ENCODE measurements around the gene DUOXA1.

DNA sequence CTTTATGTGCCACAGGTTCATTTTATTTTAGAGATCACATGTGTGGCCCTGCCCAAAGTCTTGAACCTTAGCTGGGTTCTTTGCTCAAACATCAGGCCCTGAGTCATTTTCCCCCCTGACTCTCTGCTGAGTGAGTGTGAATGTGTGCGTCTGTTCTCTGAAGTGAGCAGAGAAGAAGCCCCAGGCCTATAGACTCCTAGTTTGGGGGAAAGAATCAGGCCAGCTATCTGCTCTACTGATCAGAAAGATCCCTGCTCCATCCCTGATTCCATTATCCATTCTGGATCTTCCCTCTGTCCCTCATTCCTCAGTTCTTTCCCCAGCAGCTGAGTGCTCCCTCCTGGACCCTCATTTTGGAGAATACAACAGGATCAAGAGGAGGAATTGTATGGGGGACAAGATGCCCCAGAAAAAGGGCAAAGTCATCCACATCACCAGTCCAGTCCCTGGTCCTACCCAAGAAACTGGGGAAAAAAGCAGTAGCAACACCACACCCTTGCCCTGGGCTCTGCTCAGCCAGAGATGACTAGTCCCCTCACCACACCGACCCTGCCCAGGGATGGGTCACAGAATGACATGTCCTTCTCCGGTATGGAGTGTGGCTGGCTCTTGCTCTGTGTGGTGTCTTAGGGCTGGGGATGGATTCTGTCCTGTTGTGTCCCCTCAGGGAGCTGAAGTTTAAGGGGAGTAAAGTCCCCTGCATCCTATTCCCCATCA, 3.3 kb upstream of the DUOXA1 start:
- TF ChIP-seq, protein P1, sequence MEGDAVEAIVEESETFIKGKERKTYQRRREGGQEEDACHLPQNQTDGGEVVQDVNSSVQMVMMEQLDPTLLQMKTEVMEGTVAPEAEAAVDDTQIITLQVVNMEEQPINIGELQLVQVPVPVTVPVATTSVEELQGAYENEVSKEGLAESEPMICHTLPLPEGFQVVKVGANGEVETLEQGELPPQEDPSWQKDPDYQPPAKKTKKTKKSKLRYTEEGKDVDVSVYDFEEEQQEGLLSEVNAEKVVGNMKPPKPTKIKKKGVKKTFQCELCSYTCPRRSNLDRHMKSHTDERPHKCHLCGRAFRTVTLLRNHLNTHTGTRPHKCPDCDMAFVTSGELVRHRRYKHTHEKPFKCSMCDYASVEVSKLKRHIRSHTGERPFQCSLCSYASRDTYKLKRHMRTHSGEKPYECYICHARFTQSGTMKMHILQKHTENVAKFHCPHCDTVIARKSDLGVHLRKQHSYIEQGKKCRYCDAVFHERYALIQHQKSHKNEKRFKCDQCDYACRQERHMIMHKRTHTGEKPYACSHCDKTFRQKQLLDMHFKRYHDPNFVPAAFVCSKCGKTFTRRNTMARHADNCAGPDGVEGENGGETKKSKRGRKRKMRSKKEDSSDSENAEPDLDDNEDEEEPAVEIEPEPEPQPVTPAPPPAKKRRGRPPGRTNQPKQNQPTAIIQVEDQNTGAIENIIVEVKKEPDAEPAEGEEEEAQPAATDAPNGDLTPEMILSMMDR (IDR thresholded peaks at IDR 0.05) = no peak
- no peak for TF ChIP-seq POLR2A (IDR thresholded peaks at IDR 0.05)
